HG02763 (cell line): ENCODE data around the gene PRKN.
"Not testable (repeated sequence)": the region's sequence is repeated elsewhere in the genome, so short reads cannot be mapped to it uniquely, and the experiment has no call there.

ENCODE experiments used
- ATAC-seq: cut with Tn5 transposase; IDR thresholded peaks from one replicate; pipeline ENCODE4 v1.9.1; 2021; ENCODE audit warnings: mild to moderate bottlenecking, moderate library complexity; ENCODE audit not compliant: unreplicated experiment

PRKN gene

GRCh38 chr6:161354276-161354840 lies 1373.2 kb downstream of the PRKN start:
- ATAC-seq: no peak

GRCh38 chr6:161353208-161353613 lies 1374.4 kb downstream of the PRKN start:
- ATAC-seq: no peak

- no peak for ATAC-seq
These were observed 1375.7 kb downstream of the PRKN start for GRCh38 chr6:161351858-161352257.

GRCh38 chr6:161349886-161350285 lies 1377.7 kb downstream of the PRKN start:
- ATAC-seq: no peak

GRCh38 chr6:161348628-161348994 lies 1379.0 kb downstream of the PRKN start:
- no peak for ATAC-seq

GRCh38 chr6:161347988-161348627 lies 1379.5 kb downstream of the PRKN start:
- no peak for ATAC-seq

GRCh38 chr6:161347125-161347524 lies 1380.4 kb downstream of the PRKN start:
- no peak for ATAC-seq

- ATAC-seq: no peak
These were observed 1380.8 kb downstream of the PRKN start for GRCh38 chr6:161346717-161347116.

GRCh38 chr6:161344626-161345025 lies 1382.9 kb downstream of the PRKN start:
- no peak for ATAC-seq

GRCh38 chr6:161342039-161342438 lies 1385.5 kb downstream of the PRKN start:
- ATAC-seq: no peak

- no peak for ATAC-seq
These were observed 1385.9 kb downstream of the PRKN start for GRCh38 chr6:161341638-161342037.

- no peak for ATAC-seq
These were observed 1389.6 kb downstream of the PRKN start for GRCh38 chr6:161338015-161338414.

GRCh38 chr6:161336479-161336878 lies 1391.1 kb downstream of the PRKN start:
- ATAC-seq: no peak

GRCh38 chr6:161333410-161333809 lies 1394.2 kb downstream of the PRKN start:
- ATAC-seq: no peak

- not testable (repeated sequence) for ATAC-seq
These were observed 1396.0 kb downstream of the PRKN start for GRCh38 chr6:161331402-161332081.

- no peak for ATAC-seq
These were observed 1400.1 kb downstream of the PRKN start for GRCh38 chr6:161327360-161327953.

- no peak for ATAC-seq
These were observed 1408.3 kb downstream of the PRKN start for GRCh38 chr6:161319231-161319630.

GRCh38 chr6:161318456-161318855 lies 1409.1 kb downstream of the PRKN start:
- no peak for ATAC-seq

GRCh38 chr6:161316531-161316930 lies 1411.0 kb downstream of the PRKN start:
- no peak for ATAC-seq

- ATAC-seq: not testable (repeated sequence)
These were observed 1412.2 kb downstream of the PRKN start for GRCh38 chr6:161315246-161315917.

GRCh38 chr6:161314541-161315245 lies 1412.9 kb downstream of the PRKN start:
- ATAC-seq: not testable (repeated sequence)
